Activated CD4-positive, CD25-positive, alpha-beta regulatory T cell treated with anti-CD3 and anti-CD28 coated beads, Interleukin-2, amount 50 U/mL, for 16 hours (primary cell): ENCODE data around the gene C15orf39.

Experiments used
- DNase-seq: peaks from one replicate; pipeline ENCODE4 v3.0.0-alpha.2; 2020; ENCODE audit warnings: low read depth, low spot score

The C15orf39 gene

DNA sequence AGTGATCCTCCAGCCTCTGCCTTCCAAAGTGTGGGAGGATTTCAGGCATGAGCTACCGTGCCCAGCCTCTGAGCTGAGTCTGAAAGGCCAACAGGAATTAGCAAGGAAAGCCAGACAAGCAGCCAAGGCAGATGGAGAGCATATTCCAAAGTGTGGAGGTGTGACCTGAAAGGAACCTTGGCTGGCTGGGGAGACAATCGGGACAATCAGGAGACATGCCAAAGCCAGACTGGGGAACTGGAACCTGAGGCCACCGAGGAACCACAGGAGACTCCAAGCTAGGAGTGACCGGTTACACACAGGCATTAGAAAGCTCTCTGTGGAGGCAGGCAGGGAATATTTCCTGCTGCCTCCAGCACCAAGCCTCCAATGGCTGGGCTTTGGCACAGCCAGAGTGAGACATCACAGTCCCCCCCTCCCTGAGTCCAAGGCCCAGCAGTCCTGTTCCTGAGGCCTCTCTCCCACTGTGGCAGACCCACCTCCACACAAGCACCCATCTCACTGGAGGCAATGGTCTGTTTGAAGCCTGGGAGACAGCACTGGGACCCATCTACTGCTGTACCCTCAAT, 4.5 kb upstream of the C15orf39 start:
- no peak for DNase-seq

DNA sequence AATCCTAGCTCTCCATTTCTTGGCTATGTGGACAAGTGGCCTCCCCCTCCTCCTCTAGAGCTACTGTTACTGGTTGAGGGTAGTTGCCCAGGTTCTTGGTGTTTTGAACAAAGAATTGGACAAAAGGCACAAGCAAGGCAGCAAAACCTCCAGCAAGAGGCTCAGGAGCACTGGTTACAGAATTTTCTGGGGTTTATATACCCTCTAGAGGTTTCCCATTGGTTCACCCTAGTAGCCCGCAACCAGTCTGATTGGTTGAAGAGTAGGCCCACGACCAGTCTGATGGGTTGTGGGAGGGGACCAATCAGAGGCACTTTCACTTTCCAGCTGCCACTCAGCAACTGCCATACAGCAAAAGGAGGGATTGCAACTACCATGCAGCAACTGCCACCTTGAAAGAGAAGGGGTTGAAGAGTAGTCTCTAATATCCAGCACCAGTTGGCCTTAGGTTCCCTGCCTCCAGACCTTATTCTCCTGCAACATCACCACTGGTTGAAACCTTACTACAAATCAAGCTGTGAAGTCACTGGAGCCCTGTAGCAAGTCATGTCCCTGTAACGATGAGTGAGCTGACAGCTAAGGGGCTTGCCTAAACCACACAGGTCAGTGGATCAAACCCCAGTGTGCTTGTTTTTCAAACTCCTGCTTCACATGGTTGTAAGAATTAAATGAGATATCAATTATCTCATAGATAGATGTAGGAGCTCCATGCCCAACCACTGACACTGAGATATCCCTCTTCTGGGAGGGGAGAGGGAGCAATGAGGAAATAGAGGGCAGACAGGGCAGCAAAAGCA, 2.9 kb upstream of the C15orf39 start:
- no peak for DNase-seq

DNA sequence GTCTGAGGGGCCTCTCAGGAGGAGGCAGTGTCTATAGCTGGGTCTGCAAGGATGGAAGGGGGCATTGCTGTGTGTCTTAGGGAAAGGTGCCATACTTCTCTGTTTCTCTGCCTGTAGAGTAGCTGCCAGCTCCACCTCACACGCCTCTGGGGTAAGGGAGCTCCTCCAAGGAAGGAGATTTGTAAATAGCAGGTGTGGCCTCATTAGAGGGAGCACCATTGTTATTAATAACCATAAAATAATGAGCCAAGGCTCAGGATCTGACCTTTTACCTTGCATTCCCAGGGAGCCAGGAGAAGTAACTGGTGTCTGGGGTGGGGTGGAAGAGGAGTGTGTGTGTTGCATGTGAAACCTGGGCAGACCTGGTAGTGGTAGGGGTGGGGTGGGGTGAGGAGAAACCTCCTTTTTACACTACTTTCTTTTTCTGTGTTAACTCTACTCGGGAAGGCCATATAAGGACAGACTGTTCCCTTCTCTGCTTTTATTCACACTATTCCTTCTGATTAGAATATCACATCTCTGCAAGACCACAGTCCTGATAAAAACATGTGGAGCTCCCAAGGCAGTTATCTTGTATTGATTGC, 2.2 kb upstream of the C15orf39 start:
- no peak for DNase-seq

DNA sequence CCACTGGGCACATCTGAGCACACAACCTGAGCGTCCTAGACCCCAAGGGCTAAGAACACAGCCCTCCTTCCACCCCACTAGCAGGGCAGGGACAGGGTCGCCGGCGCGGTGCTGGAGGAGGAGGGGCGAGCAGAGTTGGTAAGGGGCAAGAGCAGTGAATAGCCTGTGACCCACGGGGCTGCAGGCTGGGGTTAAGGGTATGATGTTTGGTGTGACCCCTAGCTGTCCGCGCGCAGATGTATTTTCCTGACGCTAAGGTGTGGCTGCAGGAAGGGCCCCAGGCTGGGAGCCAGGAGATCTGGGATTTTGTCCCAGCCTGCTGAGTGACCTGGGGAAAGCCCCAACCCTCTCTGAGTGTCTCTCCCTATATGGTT, 1.3 kb upstream of the C15orf39 start:
- DNase-seq, result no peak

DNA sequence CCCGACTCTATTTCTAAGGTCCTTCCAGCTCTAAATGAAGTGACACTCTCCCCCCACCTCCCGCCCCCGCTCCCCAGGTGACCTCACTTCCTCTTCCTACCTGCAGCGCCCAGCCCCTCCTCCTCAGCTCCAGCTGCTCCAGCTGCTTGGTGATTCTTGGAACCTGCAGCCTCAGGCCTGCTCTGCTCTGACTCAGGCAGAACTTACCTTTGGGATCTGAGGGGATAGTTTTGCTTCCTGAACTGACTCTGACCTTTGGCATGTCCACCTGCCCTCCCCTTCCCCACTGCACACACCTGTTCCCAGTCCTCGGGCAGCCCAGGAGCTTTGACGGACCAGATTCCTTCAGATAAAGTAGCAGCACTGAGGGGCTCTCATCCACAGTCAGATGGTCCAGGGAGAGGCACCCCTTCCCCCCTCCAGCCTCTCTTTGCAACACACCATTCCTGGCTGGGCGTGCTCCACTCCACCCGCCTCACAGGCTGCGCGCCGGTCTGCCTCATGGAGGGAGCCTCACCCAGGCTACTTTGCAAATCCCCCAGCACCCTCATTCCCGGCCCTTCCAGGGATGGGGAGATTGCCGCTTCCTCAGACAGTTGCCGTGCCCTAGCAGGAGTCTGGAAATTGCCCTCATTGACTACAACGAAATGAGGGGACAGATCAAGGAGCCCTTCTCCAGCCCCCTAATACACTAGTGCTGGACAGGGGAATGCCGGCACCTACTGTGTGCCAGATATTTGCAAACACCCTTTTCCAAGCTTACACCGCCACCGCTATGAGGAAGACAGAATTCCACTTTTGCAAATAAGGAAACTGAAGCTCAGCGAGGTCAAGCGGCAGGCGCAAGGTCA, 692 bp upstream of the C15orf39 start:
- DNase-seq, result peak; percentile 11

DNA sequence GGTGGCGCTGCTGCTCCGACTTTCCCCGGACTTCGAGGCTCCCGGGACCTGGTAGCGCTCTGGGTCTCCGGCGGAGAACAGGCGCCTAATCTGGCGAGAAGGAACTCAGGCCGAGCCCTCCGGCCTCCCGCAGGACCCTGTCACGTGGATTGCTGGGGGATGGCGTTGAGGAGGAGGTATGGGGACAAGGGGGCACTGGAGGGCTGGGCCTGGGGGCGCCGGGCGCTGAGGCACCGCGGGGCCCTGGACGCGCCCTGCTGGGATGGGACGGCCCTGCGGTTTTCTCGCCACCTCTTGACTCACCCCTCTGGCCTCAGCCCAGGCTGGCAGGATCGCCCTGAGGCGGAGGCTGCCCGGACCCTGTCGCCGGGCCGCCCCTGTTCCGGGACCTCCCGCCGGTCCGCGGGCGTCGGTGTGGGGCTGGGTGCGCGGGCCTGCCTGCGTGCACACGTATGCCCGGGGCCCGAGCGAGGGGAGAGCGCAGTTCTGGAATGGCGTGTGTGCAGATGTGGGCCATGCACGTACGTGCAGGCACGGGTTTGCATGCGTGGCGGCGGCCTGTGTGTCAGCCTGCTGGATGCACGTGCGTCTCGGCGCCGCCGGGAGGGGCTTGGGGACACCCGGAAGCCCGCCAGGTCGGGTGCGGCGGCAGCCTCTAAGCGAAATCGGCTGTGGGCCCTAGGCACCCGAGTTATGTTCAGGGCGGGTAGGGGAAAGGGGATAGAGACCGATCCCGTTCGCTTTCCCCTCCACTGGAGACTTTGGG, 752 bp downstream of the C15orf39 start:
- peak; percentile 72 for DNase-seq

DNA sequence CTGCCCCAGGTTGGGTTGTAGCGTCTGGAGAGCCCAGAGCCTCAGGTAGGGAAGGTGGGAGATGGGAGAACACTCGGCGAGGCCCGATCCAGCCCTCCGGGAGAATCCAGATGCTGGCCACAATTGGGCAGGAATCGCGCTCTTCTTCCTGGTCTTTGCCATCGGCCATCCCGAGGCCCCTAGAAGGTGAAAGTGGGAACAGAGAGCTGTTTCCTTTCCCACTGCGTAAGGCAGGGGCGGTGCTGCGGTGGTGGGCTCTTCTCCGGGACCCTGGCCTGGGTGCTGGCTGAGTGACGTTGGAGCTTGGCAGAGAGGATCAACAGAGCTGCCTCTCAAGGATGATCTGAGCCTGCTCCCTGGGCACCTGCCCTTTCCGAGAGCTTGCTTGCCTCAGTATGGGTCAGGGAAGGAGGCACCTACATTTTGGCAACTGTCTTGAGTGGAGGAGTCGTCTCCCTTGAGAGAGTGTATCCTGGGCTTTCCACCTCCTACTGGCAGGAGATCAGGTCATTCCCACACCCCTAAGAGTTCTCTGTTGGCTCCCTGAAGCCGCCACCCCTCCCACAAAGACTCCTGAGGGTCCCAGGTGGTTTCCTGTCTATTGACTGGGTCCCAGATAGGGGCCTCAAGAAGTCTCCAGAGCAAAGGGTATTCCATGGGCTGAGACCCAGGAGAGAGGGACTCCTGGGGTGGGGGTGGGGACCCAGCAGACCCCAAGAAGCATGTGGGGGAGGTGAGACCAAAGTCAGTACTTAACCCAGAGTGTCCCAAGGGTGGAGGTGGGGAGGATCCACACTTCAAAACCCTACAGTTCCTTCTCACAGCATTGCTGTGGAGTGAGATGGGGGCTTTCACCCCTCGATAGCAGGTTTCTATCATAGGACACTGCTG, 1.6 kb downstream of the C15orf39 start:
- DNase-seq, result no peak

DNA sequence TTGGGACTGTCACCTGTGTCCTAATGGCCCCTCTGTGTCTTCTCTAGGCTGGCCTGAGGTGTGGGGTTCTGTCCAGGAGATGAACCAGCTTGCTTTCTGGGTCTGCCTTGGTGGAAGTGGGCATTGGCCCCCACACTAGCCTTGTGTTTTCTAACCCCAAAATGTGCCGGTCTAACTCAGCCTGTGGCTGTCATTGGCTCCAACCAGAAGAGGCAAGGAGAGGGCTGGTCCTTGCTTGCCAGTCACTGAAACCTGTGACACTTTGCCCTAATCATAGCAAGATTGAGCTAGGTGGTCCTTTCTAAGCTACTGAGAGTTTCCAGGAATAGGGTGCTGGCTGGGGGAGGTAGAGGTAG, 2.2 kb downstream of the C15orf39 start:
- DNase-seq, result no peak

DNA sequence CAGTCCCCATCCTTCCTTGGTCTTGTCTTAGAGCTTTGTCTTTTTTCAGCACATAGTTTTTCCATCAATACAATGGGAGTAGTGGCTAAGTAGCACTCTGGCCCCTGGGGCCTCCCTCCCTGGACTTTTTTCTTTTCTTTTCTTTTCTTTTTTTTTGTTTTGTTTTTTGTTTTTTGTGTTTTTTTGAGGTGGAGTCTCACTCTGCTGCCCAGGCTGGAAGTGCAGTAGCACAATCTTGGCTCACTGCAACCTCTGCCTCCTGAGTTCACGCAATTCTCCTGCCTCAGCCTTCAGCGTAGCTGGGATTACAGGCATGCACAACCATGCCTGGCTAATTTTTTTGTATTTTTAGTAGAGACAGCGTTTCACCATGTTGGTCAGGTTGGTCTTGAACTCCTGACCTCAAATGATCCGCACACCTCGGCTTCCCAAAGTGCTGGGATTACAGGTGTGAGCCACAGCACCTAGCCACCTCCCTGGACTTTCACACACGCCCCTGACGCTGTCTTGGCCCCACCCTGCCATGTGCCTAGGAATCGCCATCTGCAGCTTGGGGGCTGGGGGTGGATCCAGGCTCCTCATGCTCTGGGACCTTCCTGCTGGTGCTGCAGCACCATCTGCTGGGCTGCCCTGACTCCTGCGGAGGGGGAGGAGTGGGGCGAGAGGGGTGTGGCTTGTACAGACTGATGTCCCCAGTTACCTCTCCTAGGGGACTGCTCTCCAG, 2.8 kb downstream of the C15orf39 start:
- DNase-seq, result peak; percentile 73

DNA sequence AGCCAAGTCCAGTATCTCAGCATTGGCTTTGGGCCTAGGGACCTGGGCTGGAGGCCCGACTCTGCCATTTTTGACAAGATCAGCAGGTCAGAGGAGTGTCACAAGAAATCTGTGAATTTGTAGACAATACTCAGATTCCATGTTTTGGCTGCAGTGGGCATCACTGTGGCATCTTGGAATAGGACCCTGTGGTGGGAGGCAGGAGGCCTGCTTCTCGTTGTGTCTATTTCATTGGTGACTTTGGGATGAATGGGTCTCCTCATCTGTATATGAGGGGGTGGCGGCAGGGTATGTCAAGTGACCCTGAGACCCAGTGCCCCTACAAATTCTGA, 3.3 kb downstream of the C15orf39 start:
- DNase-seq, result no peak

DNA sequence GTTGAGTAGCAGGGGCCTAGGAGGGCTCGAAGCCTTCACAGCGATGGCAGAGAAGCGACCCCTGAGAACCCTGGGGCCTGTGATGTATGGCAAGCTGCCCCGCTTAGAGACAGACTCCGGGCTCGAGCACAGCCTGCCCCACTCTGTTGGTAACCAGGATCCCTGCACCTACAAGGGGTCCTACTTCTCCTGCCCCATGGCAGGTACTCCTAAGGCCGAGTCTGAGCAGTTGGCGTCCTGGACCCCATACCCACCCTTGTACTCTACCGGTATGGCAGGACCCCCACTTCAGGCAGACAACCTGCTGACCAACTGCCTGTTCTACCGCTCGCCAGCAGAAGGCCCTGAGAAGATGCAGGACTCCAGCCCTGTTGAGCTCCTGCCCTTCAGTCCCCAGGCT, 4.3 kb downstream of the C15orf39 start:
- no peak for DNase-seq

DNA sequence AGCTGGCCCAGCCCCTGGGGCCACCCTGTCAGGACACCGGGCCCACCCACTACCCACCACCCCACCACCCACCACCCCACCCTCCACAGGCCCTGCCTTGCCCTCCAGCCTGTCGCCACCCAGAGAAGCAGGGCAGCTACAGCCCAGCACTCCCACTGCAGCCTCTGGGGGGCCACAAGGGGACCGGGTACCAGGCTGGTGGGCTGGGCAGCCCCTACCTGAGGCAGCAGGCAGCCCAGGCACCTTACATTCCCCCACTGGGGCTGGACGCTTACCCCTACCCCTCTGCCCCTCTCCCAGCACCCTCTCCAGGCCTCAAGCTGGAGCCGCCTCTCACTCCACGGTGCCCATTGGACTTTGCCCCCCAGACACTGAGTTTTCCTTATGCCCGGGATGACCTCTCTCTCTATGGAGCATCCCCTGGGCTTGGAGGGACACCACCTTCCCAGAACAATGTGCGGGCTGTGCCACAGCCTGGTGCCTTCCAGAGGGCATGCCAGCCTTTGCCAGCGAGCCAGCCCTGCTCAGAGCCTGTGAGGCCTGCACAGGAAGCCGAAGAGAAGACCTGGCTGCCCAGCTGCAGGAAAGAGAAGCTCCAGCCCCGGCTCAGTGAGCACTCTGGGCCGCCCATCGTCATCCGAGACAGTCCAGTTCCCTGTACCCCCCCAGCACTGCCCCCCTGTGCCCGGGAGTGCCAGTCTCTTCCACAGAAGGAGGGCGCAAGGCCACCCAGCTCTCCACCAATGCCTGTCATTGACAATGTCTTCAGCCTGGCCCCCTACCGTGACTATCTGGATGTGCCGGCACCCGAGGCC, 5.3 kb downstream of the C15orf39 start:
- DNase-seq, result no peak

DNA sequence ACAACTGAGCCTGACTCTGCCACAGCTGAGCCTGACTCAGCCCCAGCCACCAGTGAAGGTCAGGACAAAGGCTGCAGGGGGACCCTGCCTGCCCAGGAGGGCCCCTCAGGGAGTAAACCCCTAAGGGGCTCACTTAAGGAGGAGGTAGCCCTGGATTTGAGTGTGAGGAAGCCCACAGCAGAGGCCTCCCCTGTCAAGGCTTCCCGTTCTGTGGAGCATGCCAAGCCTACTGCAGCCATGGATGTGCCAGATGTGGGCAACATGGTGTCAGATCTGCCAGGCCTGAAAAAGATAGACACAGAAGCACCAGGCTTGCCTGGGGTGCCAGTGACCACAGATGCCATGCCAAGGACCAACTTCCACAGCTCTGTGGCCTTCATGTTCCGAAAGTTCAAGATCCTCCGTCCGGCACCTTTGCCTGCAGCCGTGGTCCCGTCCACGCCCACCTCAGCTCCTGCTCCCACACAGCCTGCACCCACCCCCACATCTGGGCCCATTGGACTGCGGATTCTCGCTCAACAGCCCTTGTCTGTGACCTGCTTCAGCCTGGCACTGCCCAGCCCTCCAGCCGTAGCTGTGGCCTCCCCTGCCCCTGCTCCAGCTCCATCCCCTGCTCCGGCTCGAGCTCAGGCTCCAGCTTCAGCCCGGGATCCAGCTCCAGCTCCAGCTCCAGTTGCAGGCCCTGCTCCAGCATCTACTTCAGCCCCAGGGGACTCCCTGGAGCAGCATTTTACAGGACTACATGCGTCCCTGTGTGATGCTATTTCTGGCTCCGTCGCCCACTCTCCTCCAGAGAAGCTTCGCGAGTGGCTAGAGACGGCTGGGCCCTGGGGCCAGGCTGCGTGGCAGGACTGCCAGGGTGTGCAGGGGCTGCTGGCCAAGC, 6.2 kb downstream of the C15orf39 start:
- no peak for DNase-seq

DNA sequence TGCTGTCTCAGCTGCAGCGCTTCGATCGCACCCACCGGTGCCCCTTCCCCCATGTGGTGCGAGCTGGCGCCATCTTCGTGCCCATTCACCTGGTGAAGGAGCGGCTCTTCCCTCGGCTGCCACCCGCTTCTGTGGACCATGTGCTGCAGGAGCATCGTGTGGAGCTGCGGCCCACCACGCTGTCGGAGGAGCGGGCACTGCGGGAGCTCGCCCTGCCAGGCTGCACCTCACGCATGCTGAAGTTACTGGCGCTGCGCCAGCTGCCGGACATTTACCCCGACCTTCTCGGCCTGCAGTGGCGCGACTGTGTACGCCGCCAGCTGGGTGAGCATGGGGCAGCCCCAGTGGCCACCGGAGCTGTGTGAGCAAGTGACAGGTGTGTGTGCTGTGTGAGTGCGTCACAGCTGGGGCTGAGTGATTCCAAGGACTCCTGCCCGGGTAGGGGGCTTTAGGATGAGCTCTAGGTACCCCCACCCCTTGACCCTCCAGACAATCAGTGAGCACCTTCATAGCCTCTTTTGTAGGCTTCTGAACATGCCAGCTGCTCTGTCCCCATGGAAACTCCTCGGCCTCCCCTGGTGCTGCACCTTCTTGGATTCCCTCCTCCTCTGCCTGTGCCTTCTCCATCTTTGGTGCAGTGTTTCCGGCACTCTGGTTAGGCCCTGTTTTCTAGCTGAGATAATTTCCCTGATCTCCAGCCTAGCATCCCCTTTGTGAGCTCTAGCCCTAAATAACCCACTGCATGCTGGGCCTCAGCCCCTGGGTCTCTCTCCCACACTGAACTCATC, 7.0 kb downstream of the C15orf39 start:
- DNase-seq, result no peak

DNA sequence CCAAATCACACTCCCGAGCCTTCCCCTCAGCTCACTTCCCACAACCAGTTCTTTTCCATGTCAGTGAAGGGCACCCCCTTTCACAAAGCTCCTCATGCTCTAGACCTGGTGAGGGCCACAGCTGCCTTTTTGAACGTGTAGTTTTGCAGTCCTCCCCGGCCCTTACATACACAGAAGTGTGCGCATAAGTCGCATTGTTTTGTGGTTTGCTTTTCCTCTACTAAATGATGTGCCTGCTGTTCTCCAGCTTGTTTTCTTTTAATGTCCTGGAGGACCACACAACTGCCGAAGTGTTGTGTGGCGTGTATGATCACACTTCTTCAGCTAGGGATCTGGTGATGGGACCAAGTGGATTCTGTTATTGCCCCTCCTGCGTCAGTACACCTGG, 7.6 kb downstream of the C15orf39 start:
- DNase-seq, result no peak

DNA sequence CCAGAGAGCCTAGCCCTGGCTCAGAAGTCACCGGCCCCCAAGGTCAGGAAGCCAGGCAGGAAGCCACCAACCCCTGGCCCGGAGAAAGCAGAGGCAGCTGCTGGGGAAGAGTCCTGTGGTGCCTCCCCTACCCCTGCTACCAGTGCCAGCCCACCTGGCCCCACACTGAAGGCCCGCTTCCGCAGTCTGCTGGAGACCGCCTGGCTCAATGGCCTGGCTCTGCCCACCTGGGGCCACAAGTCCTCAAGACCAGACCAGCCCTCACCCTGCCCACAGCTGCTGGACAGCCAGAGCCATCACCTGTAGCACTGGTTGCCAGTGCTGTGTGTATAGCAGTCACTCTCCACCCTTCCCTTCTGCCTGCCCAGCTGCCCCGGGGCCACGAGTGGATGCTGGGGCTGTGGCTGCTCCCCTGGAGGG, 9.1 kb downstream of the C15orf39 start:
- DNase-seq, result no peak

DNA sequence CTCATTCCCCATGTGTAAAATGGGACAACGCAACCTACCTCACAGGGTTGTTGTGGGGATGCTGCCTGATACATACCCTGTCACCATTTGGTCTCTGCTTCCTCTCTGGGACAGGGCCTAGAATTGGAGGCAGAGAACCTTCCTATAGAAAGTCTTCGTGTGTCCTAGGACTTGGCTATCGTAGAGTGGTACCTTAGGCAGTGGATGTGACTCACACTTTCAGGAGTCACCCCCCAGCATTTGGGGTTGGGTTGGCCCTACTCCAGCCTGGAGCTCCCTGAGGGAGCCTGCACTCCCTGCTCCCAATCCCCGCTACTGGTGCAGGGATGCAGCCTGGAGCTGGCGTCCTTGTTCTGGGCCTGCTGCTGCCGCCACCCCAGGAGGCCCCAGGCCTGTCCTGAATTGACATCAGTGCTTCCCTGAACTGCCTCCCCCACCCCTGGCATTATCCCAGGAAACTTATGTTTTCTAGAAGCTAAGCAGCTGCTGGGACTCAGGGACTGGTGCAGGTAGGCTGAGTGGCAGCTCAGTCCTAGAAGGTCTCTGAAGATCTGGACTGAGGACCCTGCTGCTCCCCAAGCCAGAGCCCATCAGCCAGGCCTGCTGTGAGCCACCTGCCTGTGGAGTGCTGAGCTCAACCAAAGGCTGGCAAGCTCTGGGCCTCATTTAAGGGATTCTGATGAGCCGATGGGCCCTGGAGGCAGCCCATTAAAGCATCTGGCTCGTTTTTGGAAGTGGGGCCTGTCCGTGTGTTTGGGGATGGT, 9.9 kb downstream of the C15orf39 start:
- DNase-seq, result no peak
